CD8-positive, alpha-beta memory T cell (primary cell): ENCODE measurements around the gene STRBP. TPM values are rescaled to one million over a fixed set of nuclear protein-coding genes. Genes with fewer than 3 reads are reported as not detected.

Source experiments
- CTCF ChIA-PET: fragments of 350-600 bp; sonication (Branson Sonifier 250); formaldehyde crosslinking; loops from one replicate; lab custom pipeline; 2021; ENCODE audit warnings: antibody characterized with exemption; lab: Charles Lee
- POLR2A ChIA-PET: fragments of 350-600 bp; sonication (Branson Sonifier 250); formaldehyde crosslinking; loops from one replicate; lab custom pipeline; 2021; ENCODE audit warnings: antibody characterized with exemption; lab: Charles Lee
- DNase-seq, 5 donors: peaks; one replicate each; pipeline versions ENCODE4 v3.0.0 to v3.0.0-alpha.2; 2020 to 2022; ENCODE audit warnings: mixed read lengths in 1 of 5
- H3K27ac ChIP-seq: one replicate; pipeline ENCODE4 v1.7.0; 2013; ENCODE audit warnings: low read depth, mild to moderate bottlenecking, low read length, moderate library complexity
- H3K27me3 ChIP-seq: 2 replicates; pipeline ENCODE4 v1.7.0; 2013; ENCODE audit warnings: low read length, mild to moderate bottlenecking; ENCODE audit not compliant: insufficient read depth, poor library complexity, severe bottlenecking
- H3K36me3 ChIP-seq: 2 replicates; pipeline ENCODE4 v1.7.0; 2013; ENCODE audit warnings: mild to moderate bottlenecking, low read length, moderate library complexity; ENCODE audit not compliant: insufficient read depth
- H3K4me1 ChIP-seq: 2 replicates; pipeline ENCODE4 v1.7.0; 2013; ENCODE audit warnings: mild to moderate bottlenecking, low read length, moderate library complexity; ENCODE audit not compliant: insufficient read depth
- H3K4me3 ChIP-seq: 2 replicates; pipeline ENCODE4 v1.7.0; 2013; ENCODE audit warnings: mild to moderate bottlenecking, low read length
- H3K9me3 ChIP-seq: 2 replicates; pipeline ENCODE4 v1.7.0; 2013; ENCODE audit warnings: mild to moderate bottlenecking, low read length
- H3K27ac Mint-ChIP-seq, 8 donors: one replicate each; pipeline ENCODE4 v1.8.0; 2020 to 2021; ENCODE audit warnings: mixed read lengths in 8 of 8, mild to moderate bottlenecking in 6 of 8, inconsistent platforms in 3 of 8, moderate library complexity in 3 of 8
- H3K27me3 Mint-ChIP-seq, 2 donors: one replicate each; pipeline ENCODE4 v1.8.0; 2020 to 2021; ENCODE audit warnings: mixed read lengths in 2 of 2, mild to moderate bottlenecking in 1 of 2, moderate library complexity in 1 of 2
- H3K36me3 Mint-ChIP-seq, 3 donors: one replicate each; pipeline ENCODE4 v1.8.0; 2020 to 2021; ENCODE audit warnings: mixed read lengths in 3 of 3, inconsistent platforms in 1 of 3, mild to moderate bottlenecking in 1 of 3
- H3K4me1 Mint-ChIP-seq, 3 donors: one replicate each; pipeline ENCODE4 v1.8.0; 2020 to 2021; ENCODE audit warnings: mixed read lengths in 3 of 3, inconsistent platforms in 1 of 3, mild to moderate bottlenecking in 1 of 3
- H3K4me3 Mint-ChIP-seq, 7 donors: one replicate each; pipeline ENCODE4 v1.8.0; 2020 to 2021; ENCODE audit warnings: mixed read lengths in 7 of 7, mild to moderate bottlenecking in 6 of 7, moderate library complexity in 4 of 7, inconsistent platforms in 2 of 7
- H3K9me3 Mint-ChIP-seq, 5 donors: one replicate each; pipeline ENCODE4 v1.8.0; 2020 to 2022; ENCODE audit warnings: mixed read lengths in 5 of 5, mild to moderate bottlenecking in 3 of 5, moderate library complexity in 2 of 5, inconsistent platforms in 1 of 5
- polyA plus RNA-seq: library from polyadenylated mRNA; unstranded; fragments of 300-500 nt; fragmentation: Illumina TruSeq; gene quantifications from one replicate; pipeline ENCODE4 v1.2.3, GENCODE V29; 2021
- total RNA-seq, 2 experiments: library from RNA; stranded (reverse); gene quantifications; one replicate each; pipeline ENCODE4 v1.2.3, GENCODE V29; 2021

Gene STRBP
- total and polyA plus RNA-seq, 3 experiments from 2014 or later = 22.2 to 32.3 (median 31.4) TPM

GRCh38 chr9:123267481-123268198, 746 bp downstream of the STRBP start:
- Histone ChIP-seq H3K9me3 (no peaks in the 10 kb centered on the region), H3K27ac (peak overlapping the region; percentile 35), H3K4me1 (peaks cover 14% of the 10 kb centered on the region), H3K4me3 (peak overlapping the region; percentile 42), H3K27me3 (no peaks in the 10 kb centered on the region), H3K36me3 (no peaks in the 10 kb centered on the region)
- Mint-ChIP-seq H3K27me3 (no peaks in the 10 kb centered on the region), H3K9me3 (no peaks in the 10 kb centered on the region), H3K27ac (peak overlapping the region in 7 of 8 donors; percentile 8 to 96 (median 80)), H3K4me3 (peak overlapping the region; percentile 71 to 93 (median 89)), H3K4me1 (peaks cover 20 to 41% (median 27%) of the 10 kb centered on the region in 3 donors), H3K36me3 (no peaks in the 10 kb centered on the region)
- ChIA-PET POLR2A (no interaction called here), CTCF (interaction anchor here (0.7 kb wide), 1 partner anchor 10 kb away, joined by 3 read pairs; no protein-coding TSS in a partner anchor)
- DNase-seq = peak in 3 of 5 donors; percentile 4 to 46 (median 11)

GRCh38 chr9:123266655-123267399, 1.6 kb downstream of the STRBP start:
- Mint-ChIP-seq H3K27ac (peak overlapping the region in 6 of 8 donors; percentile 8 to 87 (median 52)), H3K9me3 (no peaks in the 10 kb centered on the region), H3K27me3 (no peaks in the 10 kb centered on the region), H3K36me3 (no peaks in the 10 kb centered on the region), H3K4me3 (peak overlapping the region; percentile 71 to 93 (median 89)), H3K4me1 (peaks cover 20 to 49% (median 29%) of the 10 kb centered on the region in 3 donors)
- DNase-seq = peak in 1 of 5 donors; percentile 6
- Histone ChIP-seq H3K4me3 (peak overlapping the region; percentile 42), H3K4me1 (peaks cover 14% of the 10 kb centered on the region), H3K36me3 (no peaks in the 10 kb centered on the region), H3K9me3 (no peaks in the 10 kb centered on the region), H3K27ac (no peak overlapping the region), H3K27me3 (no peaks in the 10 kb centered on the region)
- CTCF ChIA-PET = interaction anchor here (0.7 kb wide), 1 partner anchor 11 kb away, joined by 3 read pairs; no protein-coding TSS in a partner anchor
- POLR2A ChIA-PET = no interaction called here

- ChIA-PET POLR2A (no interaction called here), CTCF (no interaction called here)
- no peaks in the 10 kb centered on the region for H3K27me3 Mint-ChIP-seq
- no peak overlapping the region for H3K27ac Mint-ChIP-seq
- H3K4me1 ChIP-seq = peaks cover 14% of the 10 kb centered on the region
- H3K27me3 ChIP-seq = no peaks in the 10 kb centered on the region
- H3K36me3 Mint-ChIP-seq = no peaks in the 10 kb centered on the region
- H3K4me3 Mint-ChIP-seq = peak overlapping the region in 1 of 7 donors; percentile 51
- H3K4me1 Mint-ChIP-seq = peaks cover 27 to 56% (median 30%) of the 10 kb centered on the region in 3 donors
- no peaks in the 10 kb centered on the region for H3K36me3 ChIP-seq
- H3K4me3 ChIP-seq = no peak overlapping the region
- DNase-seq = no peak
- H3K9me3 Mint-ChIP-seq = no peaks in the 10 kb centered on the region
- no peak overlapping the region for H3K27ac ChIP-seq
- no peaks in the 10 kb centered on the region for H3K9me3 ChIP-seq
Measured at GRCh38 chr9:123265833-123266232, 2.6 kb downstream of the STRBP start.

DNA sequence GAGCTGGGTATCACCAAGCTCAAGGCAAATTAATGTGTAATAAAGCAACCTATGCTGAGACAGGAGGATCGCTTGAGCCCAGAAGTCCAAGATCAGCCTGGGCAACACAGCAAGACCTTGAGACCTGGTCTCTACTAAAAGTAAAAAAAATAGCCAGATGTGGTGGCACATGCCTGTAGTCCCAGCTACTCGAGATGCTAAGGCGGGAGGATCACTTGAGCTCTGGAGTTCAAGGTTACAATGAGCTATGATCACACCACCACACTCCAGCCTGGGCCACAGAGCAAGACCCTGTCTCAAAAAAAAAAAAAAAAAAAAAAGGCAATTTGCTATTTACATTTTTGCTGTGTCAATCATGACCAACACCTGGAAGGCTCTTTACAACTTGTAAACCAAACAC, 5.2 kb downstream of the STRBP start:
- Histone ChIP-seq H3K36me3 (no peaks in the 10 kb centered on the region), H3K27ac (no peak overlapping the region), H3K4me3 (no peak overlapping the region), H3K9me3 (no peaks in the 10 kb centered on the region), H3K4me1 (peaks cover 9% of the 10 kb centered on the region), H3K27me3 (no peaks in the 10 kb centered on the region)
- ChIA-PET CTCF (interaction anchor here (1.7 kb wide), 1 partner anchor 12 kb away, joined by 5 read pairs; no protein-coding TSS in a partner anchor), POLR2A (no interaction called here)
- DNase-seq = no peak
- Mint-ChIP-seq H3K4me1 (peaks cover 28 to 64% (median 38%) of the 10 kb centered on the region in 3 donors), H3K27me3 (peaks cover 0 to 2% of the 10 kb centered on the region in 2 donors), H3K4me3 (no peak overlapping the region), H3K27ac (no peak overlapping the region), H3K9me3 (no peaks in the 10 kb centered on the region), H3K36me3 (peaks cover 0 to 1% (median 0%) of the 10 kb centered on the region in 3 donors)

- POLR2A ChIA-PET = no interaction called here
- Histone ChIP-seq H3K4me1 (peaks cover 8% of the 10 kb centered on the region), H3K27me3 (no peaks in the 10 kb centered on the region), H3K36me3 (no peaks in the 10 kb centered on the region), H3K9me3 (no peaks in the 10 kb centered on the region), H3K27ac (no peak overlapping the region), H3K4me3 (no peak overlapping the region)
- Mint-ChIP-seq H3K27ac (no peak overlapping the region), H3K4me3 (no peak overlapping the region), H3K4me1 (peaks cover 27 to 65% (median 41%) of the 10 kb centered on the region in 3 donors), H3K36me3 (peaks cover 0 to 1% (median 0%) of the 10 kb centered on the region in 3 donors), H3K27me3 (peaks cover 0 to 2% of the 10 kb centered on the region in 2 donors), H3K9me3 (no peaks in the 10 kb centered on the region)
- DNase-seq = no peak
- CTCF ChIA-PET = interaction anchor here (1.7 kb wide), 1 partner anchor 11 kb away, joined by 5 read pairs; no protein-coding TSS in a partner anchor
Measured at GRCh38 chr9:123262338-123262737, 6.0 kb downstream of the STRBP start.

GRCh38 chr9:123261006-123261677, 7.2 kb downstream of the STRBP start:
- Histone ChIP-seq H3K4me3 (no peak overlapping the region), H3K9me3 (no peaks in the 10 kb centered on the region), H3K36me3 (no peaks in the 10 kb centered on the region), H3K27me3 (no peaks in the 10 kb centered on the region), H3K27ac (no peak overlapping the region), H3K4me1 (no peaks in the 10 kb centered on the region)
- DNase-seq = no peak
- H3K4me3 Mint-ChIP-seq = no peak overlapping the region
- H3K27ac Mint-ChIP-seq = no peak overlapping the region
- H3K4me1 Mint-ChIP-seq = peaks cover 20 to 54% (median 34%) of the 10 kb centered on the region in 3 donors
- CTCF ChIA-PET = interaction anchor here (2.7 kb wide), 1 partner anchor 8 kb away, joined by 7 read pairs; no protein-coding TSS in a partner anchor
- no peaks in the 10 kb centered on the region for H3K9me3 Mint-ChIP-seq
- POLR2A ChIA-PET = no interaction called here
- H3K27me3 Mint-ChIP-seq = peaks cover 0 to 3% of the 10 kb centered on the region in 2 donors
- H3K36me3 Mint-ChIP-seq = peaks cover 0 to 1% (median 0%) of the 10 kb centered on the region in 3 donors

GRCh38 chr9:123260340-123260739, 8.0 kb downstream of the STRBP start:
- H3K27me3 Mint-ChIP-seq = peaks cover 0 to 3% of the 10 kb centered on the region in 2 donors
- H3K4me1 Mint-ChIP-seq = peaks cover 16 to 49% (median 40%) of the 10 kb centered on the region in 3 donors
- peaks cover 0 to 1% (median 0%) of the 10 kb centered on the region in 3 donors for H3K36me3 Mint-ChIP-seq
- Histone ChIP-seq H3K27ac (no peak overlapping the region), H3K4me3 (no peak overlapping the region), H3K4me1 (no peaks in the 10 kb centered on the region), H3K27me3 (no peaks in the 10 kb centered on the region), H3K9me3 (no peaks in the 10 kb centered on the region), H3K36me3 (no peaks in the 10 kb centered on the region)
- DNase-seq = no peak
- no peaks in the 10 kb centered on the region for H3K9me3 Mint-ChIP-seq
- POLR2A ChIA-PET = no interaction called here
- CTCF ChIA-PET = interaction anchor here (2.7 kb wide), 1 partner anchor 9 kb away, joined by 7 read pairs; no protein-coding TSS in a partner anchor
- H3K4me3 Mint-ChIP-seq = no peak overlapping the region
- H3K27ac Mint-ChIP-seq = no peak overlapping the region
